ENCODE measurements around the gene MYO9B. TPM values are rescaled to one million over a fixed set of nuclear protein-coding genes. Genes with fewer than 3 reads are reported as not detected.

MYO9B gene
- total RNA-seq, 4 donors from 2014 or later, result 72.0 to 158 (median 82.8) TPM

GRCh38 chr19:17061691-17062090, 13.9 kb upstream of the MYO9B start:
- no peak for TF ChIP-seq CTCF (IDR thresholded peaks at IDR 0.05; ENCODE audit: low read depth)

- TF ChIP-seq CTCF (IDR thresholded peaks at IDR 0.05; ENCODE audit: low read depth), result no peak
These were observed 12.1 kb upstream of the MYO9B start for GRCh38 chr19:17063428-17063827.

- TF ChIP-seq CTCF (IDR thresholded peaks at IDR 0.05; ENCODE audit: low read depth), result no peak
These were observed 6.4 kb upstream of the MYO9B start for GRCh38 chr19:17069193-17069592.

GRCh38 chr19:17070421-17070820, 5.2 kb upstream of the MYO9B start:
- no peak for TF ChIP-seq CTCF (IDR thresholded peaks at IDR 0.05; ENCODE audit: low read depth)

GRCh38 chr19:17070912-17071311, 4.7 kb upstream of the MYO9B start:
- TF ChIP-seq CTCF (IDR thresholded peaks at IDR 0.05; ENCODE audit: low read depth), result no peak

GRCh38 chr19:17073869-17074633, 1.5 kb upstream of the MYO9B start:
- no peak for TF ChIP-seq CTCF (IDR thresholded peaks at IDR 0.05; ENCODE audit: low read depth)

- TF ChIP-seq CTCF (IDR thresholded peaks at IDR 0.05; ENCODE audit: low read depth), result no peak
These were observed 943 bp upstream of the MYO9B start for GRCh38 chr19:17074634-17075034.

Data from subcutaneous adipose tissue (tissue), 4 donors.